Lung (tissue), 12 donors: Measurements from ENCODE around the gene PPOX. TPM values are rescaled to one million over a fixed set of nuclear protein-coding genes. Genes with fewer than 3 reads are reported as not detected.

Source experiments
- ATAC-seq: fragments of 200-7000 bp; cut with Tn5 transposase; one replicate; pipeline ENCODE4 v1.9.1; 2020; ENCODE audit warnings: moderate number of reproducible peaks; ENCODE audit not compliant: insufficient read depth, low FRiP score
- DNase-seq, 3 donors: peaks; one replicate each; pipeline ENCODE4 v3.0.0-alpha.2; 2013 to 2017
- H3K27ac ChIP-seq, 2 donors: one replicate each; pipeline ENCODE4 v1.5.1; 2013; ENCODE audit warnings: mild to moderate bottlenecking in 2 of 2, moderate library complexity in 2 of 2, control low read depth in 1 of 2, inconsistent platforms in 1 of 2, low read depth in 1 of 2, low read length in 1 of 2
- H3K27me3 ChIP-seq, 3 donors: one replicate each; pipeline ENCODE4 v1.5.1; 2013; ENCODE audit warnings: low read length in 2 of 3; ENCODE audit not compliant: control insufficient read depth in 3 of 3, insufficient read depth in 3 of 3
- H3K36me3 ChIP-seq, 4 donors: one replicate each; pipeline ENCODE4 v1.5.1; 2013; ENCODE audit warnings: low read length in 4 of 4, mild to moderate bottlenecking in 1 of 4, moderate library complexity in 1 of 4; ENCODE audit not compliant: control insufficient read depth in 4 of 4, insufficient read depth in 4 of 4
- H3K4me1 ChIP-seq, 5 donors: one replicate each; pipeline ENCODE4 v1.5.1; 2013; ENCODE audit warnings: low read length in 5 of 5, mild to moderate bottlenecking in 2 of 5, moderate library complexity in 1 of 5; ENCODE audit not compliant: control insufficient read depth in 5 of 5, insufficient read depth in 5 of 5
- H3K4me3 ChIP-seq: one replicate; pipeline ENCODE4 v1.5.1; 2013; ENCODE audit warnings: mild to moderate bottlenecking, control low read depth, moderate library complexity
- H3K9ac ChIP-seq, 2 donors: one replicate each; pipeline ENCODE4 v1.5.1; 2013; ENCODE audit warnings: low read length in 2 of 2, control low read depth in 1 of 2; ENCODE audit not compliant: insufficient read depth in 1 of 2
- H3K9me3 ChIP-seq, 4 donors: one replicate each; pipeline ENCODE4 v1.5.1; 2013; ENCODE audit warnings: low read length in 3 of 4, mild to moderate bottlenecking in 1 of 4, moderate library complexity in 1 of 4; ENCODE audit not compliant: control insufficient read depth in 4 of 4, insufficient read depth in 3 of 4
- WGBS, 2 donors: extraction: QIAGEN DNeasy Blood & Tissue Kit; methylation state at CpG; one replicate each; pipeline ENCODE4 v1.1.7; 2013; 5-methylcytosine and 5-hydroxymethylcytosine counted together
- polyA plus RNA-seq, 2 donors: library from polyadenylated mRNA; stranded (reverse); fragments of 200-250 nt; gene quantifications; one replicate each; pipeline ENCODE4 v1.2.1, GENCODE V29; 2013
- total RNA-seq, 2 donors: library from RNA; depleted of rRNA in 1 of 2; stranded (reverse); fragments of >200 nt in 1 of 2; gene quantifications; one replicate each; pipeline ENCODE4 v1.2.1, GENCODE V29; 2014 to 2021
- TF ChIP-seq, protein P1 (sequence below): IDR thresholded peaks from 2 replicates; pipeline ENCODE4 v1.5.1; 2012; ENCODE audit warnings: mild to moderate bottlenecking; ENCODE audit errors: control extremely low read depth, extremely low read depth
- donor health status: control.
- donor health status: control.
- donor health status: Bipolar disorder and iron deficiency.
- donor health status: healthy.
- donor health status: DM: yes; HTN: yes; CAD: no.

PPOX gene
- total and polyA plus RNA-seq, 4 donors = 14.8 to 34.1 (median 33.0) TPM

DNA sequence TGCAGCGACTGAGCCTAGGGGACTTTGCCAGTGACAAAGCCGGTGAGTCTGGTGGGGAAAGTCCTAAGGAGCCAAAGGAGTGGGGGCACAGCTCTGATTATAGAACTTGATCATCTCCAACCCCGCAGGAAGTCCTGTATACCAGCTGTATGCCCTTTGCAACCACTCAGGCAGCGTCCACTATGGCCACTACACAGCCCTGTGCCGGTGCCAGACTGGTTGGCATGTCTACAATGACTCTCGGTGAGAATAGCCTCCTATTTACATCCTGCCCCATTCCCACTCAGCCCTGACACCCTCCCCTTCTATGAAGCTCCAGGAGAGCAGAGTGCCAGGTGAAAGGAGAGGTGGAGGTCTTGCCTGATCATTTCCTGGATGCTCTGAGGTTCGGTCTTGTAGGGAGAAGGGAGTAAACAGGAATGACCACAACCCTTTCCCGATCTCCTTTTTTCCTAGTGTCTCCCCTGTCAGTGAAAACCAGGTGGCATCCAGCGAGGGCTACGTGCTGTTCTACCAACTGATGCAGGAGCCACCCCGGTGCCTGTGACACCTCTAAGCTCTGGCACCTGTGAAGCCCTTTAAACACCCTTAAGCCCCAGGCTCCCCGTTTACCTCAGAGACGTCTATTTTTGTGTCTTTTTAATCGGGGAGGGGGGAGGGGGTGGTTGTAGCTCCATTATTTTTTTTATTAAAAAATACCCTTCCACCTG, 1.2 kb upstream of the PPOX start:
- peaks cover 0 to 25% (median 11%) of the 10 kb centered on the region in 4 donors for H3K36me3 ChIP-seq

GRCh38 chr1:161166669-161167548, 683 bp downstream of the PPOX start:
- Histone ChIP-seq H3K9me3 (no peaks in the 10 kb centered on the region), H3K9ac (peak overlapping the region; percentile 83 to 91), H3K4me3 (peak overlapping the region; percentile 66), H3K27me3 (no peaks in the 10 kb centered on the region), H3K4me1 (peaks cover 0 to 15% (median 4%) of the 10 kb centered on the region in 5 donors), H3K27ac (peak overlapping the region; percentile 86 to 94), H3K36me3 (peaks cover 0 to 31% (median 17%) of the 10 kb centered on the region in 4 donors)
- DNase-seq (peak in 2 of 3 donors; percentile 15 to 34), ATAC-seq (peak; percentile 1)
- 9 to 10% methylated on average over 33 of the region's 33 CpGs for WGBS, 2 donors
- TF ChIP-seq, protein P1, sequence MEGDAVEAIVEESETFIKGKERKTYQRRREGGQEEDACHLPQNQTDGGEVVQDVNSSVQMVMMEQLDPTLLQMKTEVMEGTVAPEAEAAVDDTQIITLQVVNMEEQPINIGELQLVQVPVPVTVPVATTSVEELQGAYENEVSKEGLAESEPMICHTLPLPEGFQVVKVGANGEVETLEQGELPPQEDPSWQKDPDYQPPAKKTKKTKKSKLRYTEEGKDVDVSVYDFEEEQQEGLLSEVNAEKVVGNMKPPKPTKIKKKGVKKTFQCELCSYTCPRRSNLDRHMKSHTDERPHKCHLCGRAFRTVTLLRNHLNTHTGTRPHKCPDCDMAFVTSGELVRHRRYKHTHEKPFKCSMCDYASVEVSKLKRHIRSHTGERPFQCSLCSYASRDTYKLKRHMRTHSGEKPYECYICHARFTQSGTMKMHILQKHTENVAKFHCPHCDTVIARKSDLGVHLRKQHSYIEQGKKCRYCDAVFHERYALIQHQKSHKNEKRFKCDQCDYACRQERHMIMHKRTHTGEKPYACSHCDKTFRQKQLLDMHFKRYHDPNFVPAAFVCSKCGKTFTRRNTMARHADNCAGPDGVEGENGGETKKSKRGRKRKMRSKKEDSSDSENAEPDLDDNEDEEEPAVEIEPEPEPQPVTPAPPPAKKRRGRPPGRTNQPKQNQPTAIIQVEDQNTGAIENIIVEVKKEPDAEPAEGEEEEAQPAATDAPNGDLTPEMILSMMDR = no peak

More for the DNA sequence above, 1.2 kb upstream of the PPOX start:
- no peak for DNase-seq
- TF ChIP-seq, protein P1 = no peak
- Histone ChIP-seq H3K27me3 (no peaks in the 10 kb centered on the region), H3K9me3 (no peaks in the 10 kb centered on the region), H3K9ac (peak overlapping the region in 1 of 2 donors; percentile 67), H3K4me1 (peaks cover 0 to 25% (median 10%) of the 10 kb centered on the region in 5 donors), H3K4me3 (no peak overlapping the region), H3K27ac (peak overlapping the region; percentile 86 to 94)
- 66 to 73% methylated on average over 14 of the region's 14 CpGs for WGBS, 2 donors
- no peak for ATAC-seq

- H3K9me3 ChIP-seq = no peaks in the 10 kb centered on the region
- no peak for DNase-seq
- peaks cover 3 to 33% (median 28%) of the 10 kb centered on the region in 4 donors for H3K36me3 ChIP-seq
- no peak overlapping the region for H3K9ac ChIP-seq
- no peak for ATAC-seq
- no peak overlapping the region for H3K4me3 ChIP-seq
- 92 to 95% methylated on average over 9 of the region's 9 CpGs for WGBS, 2 donors
- TF ChIP-seq, protein P1 = no peak
- H3K4me1 ChIP-seq = peaks cover 4 to 21% (median 7%) of the 10 kb centered on the region in 5 donors
- no peak overlapping the region for H3K27ac ChIP-seq
- H3K27me3 ChIP-seq = no peaks in the 10 kb centered on the region
These were observed 2.7 kb downstream of the PPOX start for GRCh38 chr1:161168906-161169305.
